NCI-H2196 (cell line): ENCODE data around the gene SLC24A2.

Experiments
- DNase-seq: peaks from one replicate; lab custom pipeline; 2025; ENCODE audit not compliant: unreplicated experiment; lab: John Stamatoyannopoulos, UW

SLC24A2 gene

GRCh38 chr9:19759066-19759465, 29.8 kb downstream of the SLC24A2 start:
- DNase-seq: no peak

- DNase-seq: no peak
These were observed 31.1 kb downstream of the SLC24A2 start for GRCh38 chr9:19757745-19758144.

GRCh38 chr9:19754921-19755320, 33.9 kb downstream of the SLC24A2 start:
- no peak for DNase-seq

GRCh38 chr9:19748278-19749126, 40.3 kb downstream of the SLC24A2 start:
- DNase-seq: no peak

GRCh38 chr9:19746223-19746622, 42.6 kb downstream of the SLC24A2 start:
- no peak for DNase-seq

- no peak for DNase-seq
These were observed 47.7 kb downstream of the SLC24A2 start for GRCh38 chr9:19741178-19741577.
